Loucy (cell line): Measurements from ENCODE around the gene RAI1.

Experiments used
- EZH2phosphoT487 ChIP-seq: fragments of 200-600 bp; IDR thresholded peaks from 2 replicates; pipeline ENCODE4 v1.6.1; 2018; ENCODE audit warnings: antibody characterized with exemption, mild to moderate bottlenecking, moderate library complexity, borderline replicate concordance
- TF ChIP-seq, protein P1 (sequence below): fragments of 200-600 bp; sonication (generic); conservative IDR thresholded peaks from 2 replicates; pipeline ENCODE4 v1.5.1; 2014; ENCODE audit warnings: mild to moderate bottlenecking, antibody characterized with exemption, low read length

DNA sequence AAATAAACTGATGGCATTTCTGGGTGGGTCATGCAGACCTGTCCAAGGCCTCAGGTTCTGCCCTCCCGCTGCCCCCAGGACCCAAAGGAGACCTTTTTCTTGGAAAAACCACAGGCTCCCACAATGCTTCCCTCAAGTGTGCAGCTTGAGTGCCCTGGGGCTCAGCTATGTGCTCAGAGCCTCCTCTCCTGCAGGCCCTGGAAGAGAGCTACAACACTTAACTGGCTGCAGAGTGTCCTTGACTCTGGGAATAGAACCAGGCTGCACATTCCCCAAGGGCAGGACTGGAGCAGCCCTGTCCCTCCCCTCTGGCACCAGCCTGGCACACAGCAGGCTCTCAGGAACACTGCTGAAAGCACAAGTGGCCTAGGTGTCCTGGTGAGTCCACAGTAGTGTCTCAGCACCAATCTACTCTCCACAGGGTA lies 160.4 kb downstream of the RAI1 start:
- TF ChIP-seq, protein P1, sequence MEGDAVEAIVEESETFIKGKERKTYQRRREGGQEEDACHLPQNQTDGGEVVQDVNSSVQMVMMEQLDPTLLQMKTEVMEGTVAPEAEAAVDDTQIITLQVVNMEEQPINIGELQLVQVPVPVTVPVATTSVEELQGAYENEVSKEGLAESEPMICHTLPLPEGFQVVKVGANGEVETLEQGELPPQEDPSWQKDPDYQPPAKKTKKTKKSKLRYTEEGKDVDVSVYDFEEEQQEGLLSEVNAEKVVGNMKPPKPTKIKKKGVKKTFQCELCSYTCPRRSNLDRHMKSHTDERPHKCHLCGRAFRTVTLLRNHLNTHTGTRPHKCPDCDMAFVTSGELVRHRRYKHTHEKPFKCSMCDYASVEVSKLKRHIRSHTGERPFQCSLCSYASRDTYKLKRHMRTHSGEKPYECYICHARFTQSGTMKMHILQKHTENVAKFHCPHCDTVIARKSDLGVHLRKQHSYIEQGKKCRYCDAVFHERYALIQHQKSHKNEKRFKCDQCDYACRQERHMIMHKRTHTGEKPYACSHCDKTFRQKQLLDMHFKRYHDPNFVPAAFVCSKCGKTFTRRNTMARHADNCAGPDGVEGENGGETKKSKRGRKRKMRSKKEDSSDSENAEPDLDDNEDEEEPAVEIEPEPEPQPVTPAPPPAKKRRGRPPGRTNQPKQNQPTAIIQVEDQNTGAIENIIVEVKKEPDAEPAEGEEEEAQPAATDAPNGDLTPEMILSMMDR = no peak
- no peak for TF ChIP-seq EZH2phosphoT487
